Tibial nerve (tissue), 4 donors: ENCODE results near the gene C5AR2. TPM values are rescaled to one million over a fixed set of nuclear protein-coding genes. Genes with fewer than 3 reads are reported as not detected.
A peak's percentile ranks its signal among the peaks of the same experiment; 100 is the strongest.
"Not testable (repeated sequence)": the region's sequence is repeated elsewhere in the genome, so short reads cannot be mapped to it uniquely, and the experiment has no call there.

Experiments
- DNase-seq, 2 donors: peaks; one replicate each; pipeline ENCODE4 v3.0.0-alpha.2; 2019; ENCODE audit warnings: low spot score in 2 of 2
- H3K27ac ChIP-seq, 4 donors: fragments of 200-600 bp; sonication (generic) in 3 of 4; one replicate each; pipeline ENCODE4 v1.5.1; 2017 to 2019; ENCODE audit warnings: mild to moderate bottlenecking in 1 of 4
- H3K27me3 ChIP-seq, 2 donors: fragments of 200-600 bp; sonication (generic) in 1 of 2; one replicate each; pipeline versions ENCODE4 v1.5.1 to v1.6.0; 2017 to 2019
- H3K36me3 ChIP-seq, 3 donors: fragments of 200-600 bp; sonication (generic); one replicate each; pipeline ENCODE4 v1.5.1; 2018 to 2019
- H3K4me1 ChIP-seq, 4 donors: fragments of 200-600 bp; sonication (generic) in 3 of 4; one replicate each; pipeline ENCODE4 v1.5.1; 2017 to 2019
- H3K4me3 ChIP-seq, 4 donors: fragments of 200-600 bp; sonication (generic) in 3 of 4; one replicate each; pipeline ENCODE4 v1.5.1; 2017 to 2019; ENCODE audit warnings: mild to moderate bottlenecking in 1 of 4, moderate library complexity in 1 of 4
- H3K9me3 ChIP-seq, 4 donors: fragments of 200-600 bp; sonication (generic) in 3 of 4; one replicate each; pipeline ENCODE4 v1.5.1; 2017 to 2019
- CTCF ChIP-seq, 5 experiments: fragments of 200-600 bp in 3 of 5; fragments of 450-650 bp in 2 of 5; sonication (generic) in 3 of 5; IDR thresholded peaks; one replicate each; pipeline ENCODE4 v1.5.1; 2016 to 2019; ENCODE audit warnings: antibody characterized with exemption in 5 of 5, mild to moderate bottlenecking in 3 of 5, moderate library complexity in 2 of 5
- EP300 ChIP-seq, 2 donors: sonication (generic); formaldehyde crosslinking; IDR thresholded peaks; one replicate each; pipeline ENCODE4 v1.6.1; 2017; ENCODE audit warnings: antibody characterized with exemption in 2 of 2, mild to moderate bottlenecking in 1 of 2
- POLR2A ChIP-seq, 2 donors: fragments of 450-650 bp; IDR thresholded peaks; one replicate each; pipeline ENCODE4 v1.6.1; 2017; ENCODE audit warnings: antibody characterized with exemption in 2 of 2, mild to moderate bottlenecking in 2 of 2, moderate library complexity in 2 of 2
- WGBS, 2 donors: methylation state at CpG; one replicate each; pipeline ENCODE4 v1.1.5; 2018; 5-methylcytosine and 5-hydroxymethylcytosine counted together
- total RNA-seq, 4 donors: library from RNA; depleted of rRNA; stranded (reverse); fragments of >200 nt; gene quantifications; one replicate each; pipeline ENCODE4 v1.1.0, GENCODE V29; 2016

C5AR2 gene
- total RNA-seq, 4 donors from 2014 or later = 1.5 to 11.0 (median 4.7) TPM

DNA sequence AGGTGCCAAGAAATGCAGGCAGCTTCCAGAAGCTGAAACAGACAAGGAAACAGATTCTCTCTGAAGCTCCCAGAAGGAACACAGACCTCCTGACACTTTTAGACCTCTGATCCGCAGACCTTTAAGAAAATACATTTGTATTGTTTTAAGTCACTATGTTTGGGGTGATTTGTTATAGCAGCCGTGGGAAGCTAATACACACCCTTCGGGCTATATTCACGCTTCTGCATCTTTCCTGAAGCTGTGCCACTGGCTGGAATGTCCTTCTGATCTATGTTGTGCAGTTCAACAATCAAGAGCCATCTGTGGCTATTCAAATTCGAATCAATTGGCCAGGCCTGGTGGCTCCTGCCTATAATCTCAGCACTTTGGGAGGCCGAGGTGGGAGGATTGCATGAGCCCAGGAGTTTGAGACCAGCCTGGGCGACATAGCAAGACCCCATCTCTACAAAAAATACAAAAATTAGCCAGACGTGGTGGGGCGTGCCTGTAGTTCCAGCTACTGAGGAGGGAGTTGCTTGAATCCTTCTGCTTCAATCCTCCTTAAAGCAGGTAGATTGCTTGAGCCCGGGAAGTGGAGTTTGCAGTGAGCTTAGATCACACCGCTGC is 11.3 kb downstream of the C5AR2 start:
- WGBS, 2 donors = 80 to 82% methylated on average over 11 of the region's 11 CpGs
- DNase-seq = no peak
- H3K36me3 ChIP-seq = no peaks in the 10 kb centered on the region
- H3K9me3 ChIP-seq = no peaks in the 10 kb centered on the region
- H3K27ac ChIP-seq = no peak overlapping the region
- TF ChIP-seq POLR2A (IDR thresholded peaks at IDR 0.05) = no peak
- TF ChIP-seq EP300 (IDR thresholded peaks at IDR 0.05) = no peak
- no peak for TF ChIP-seq CTCF (IDR thresholded peaks at IDR 0.05)
- H3K4me1 ChIP-seq = peaks cover 0 to 3% (median 0%) of the 10 kb centered on the region in 4 donors
- no peaks in the 10 kb centered on the region for H3K27me3 ChIP-seq
- no peak overlapping the region for H3K4me3 ChIP-seq

GRCh38 chr19:47344425-47344824 is 12.4 kb downstream of the C5AR2 start:
- H3K27me3 ChIP-seq = no peaks in the 10 kb centered on the region
- H3K27ac ChIP-seq = no peak overlapping the region
- H3K9me3 ChIP-seq = no peaks in the 10 kb centered on the region
- no peak for TF ChIP-seq POLR2A (IDR thresholded peaks at IDR 0.05)
- no peak for TF ChIP-seq CTCF (IDR thresholded peaks at IDR 0.05)
- H3K4me3 ChIP-seq = no peak overlapping the region
- peaks cover 0 to 9% (median 0%) of the 10 kb centered on the region in 4 donors for H3K4me1 ChIP-seq
- no peaks in the 10 kb centered on the region for H3K36me3 ChIP-seq
- no peak for DNase-seq
- 69 to 90% methylated on average over 1 of the region's 1 CpG for WGBS, 2 donors

DNA sequence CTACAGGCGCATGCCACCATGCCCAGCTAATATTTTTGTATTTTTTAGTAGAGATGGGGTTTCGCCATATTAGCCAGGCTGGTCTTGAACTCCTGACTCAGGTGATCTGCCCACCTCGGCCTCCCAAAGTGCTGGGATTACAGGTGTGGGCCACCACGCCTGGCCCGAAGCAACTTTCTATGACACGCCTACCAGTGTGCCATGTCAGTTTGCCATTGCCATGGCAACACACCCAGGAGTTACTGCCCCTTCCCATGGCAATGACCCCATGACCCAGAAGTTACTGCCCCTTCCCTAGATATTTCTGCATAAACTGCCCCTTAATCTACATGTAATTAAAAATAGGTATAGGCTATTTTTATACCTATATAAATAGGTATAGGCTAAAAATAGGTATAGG is 14.0 kb downstream of the C5AR2 start:
- not testable (repeated sequence) for H3K36me3 ChIP-seq, H3K9me3 ChIP-seq, H3K27ac ChIP-seq, H3K27me3 ChIP-seq, DNase-seq, H3K4me3 ChIP-seq
- peaks cover 0 to 25% (median 7%) of the 10 kb centered on the region in 4 donors for H3K4me1 ChIP-seq
- 86 to 92% methylated on average over 6 of the region's 6 CpGs for WGBS, 2 donors

GRCh38 chr19:47348819-47349795 is 17.1 kb downstream of the C5AR2 start, which contains the start of gene DHX34:
DHX34 (plus strand) TSS chr19:47349315; CDS start chr19:47353031, 3,716 bp downstream.
- Histone ChIP-seq H3K27ac (peak within 1 kb of the TSS in 3 of 4 donors; percentile 68 to 88 (median 79)), H3K4me3 (peak within 1 kb of the TSS; percentile 60 to 95 (median 80)), H3K27me3 (no peaks in the 10 kb centered on the region), H3K4me1 (peaks cover 0 to 34% (median 7%) of the 10 kb centered on the region in 4 donors), H3K9me3 (no peaks in the 10 kb centered on the region), H3K36me3 (peaks cover 0 to 23% (median 3%) of the 10 kb centered on the region in 3 donors)
- peak; percentile 81 to 95 for TF ChIP-seq EP300 (IDR thresholded peaks at IDR 0.05)
- TF ChIP-seq POLR2A (IDR thresholded peaks at IDR 0.05) = peak; percentile 46 to 67
- TF ChIP-seq CTCF (IDR thresholded peaks at IDR 0.05) = peak; percentile 98 to 100 (median 99)
- 4 to 5% methylated on average over 40 to 63 of the region's 63 CpGs for WGBS, 2 donors
- DNase-seq = peak; percentile 97 to 98

DNA sequence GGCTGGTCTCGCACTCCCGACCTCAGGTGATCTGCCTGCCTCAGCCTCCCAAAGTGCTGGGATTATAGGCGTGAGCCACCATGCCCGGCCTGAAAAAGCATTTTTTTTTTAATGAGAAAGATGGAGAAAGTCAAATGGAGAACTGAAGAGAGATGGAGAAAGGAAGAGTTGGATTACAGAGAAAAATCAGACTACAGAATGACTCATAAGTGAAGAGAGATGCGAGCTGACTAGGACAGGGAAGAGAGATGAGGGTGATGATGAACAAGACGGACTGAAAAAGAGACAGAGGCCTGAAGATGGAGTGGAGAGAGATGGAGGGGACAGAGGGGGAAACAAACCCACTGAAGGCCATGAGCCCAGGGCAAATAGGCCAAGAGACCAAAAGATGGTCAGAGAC is 18.7 kb downstream of the C5AR2 start:
- WGBS, 2 donors = 91 to 93% methylated on average over 6 of the region's 6 CpGs

More for the DNA sequence above, 18.7 kb downstream of the C5AR2 start:
- peaks cover 3 to 38% (median 9%) of the 10 kb centered on the region in 3 donors for H3K36me3 ChIP-seq
- H3K9me3 ChIP-seq = no peaks in the 10 kb centered on the region
- DNase-seq = no peak
- H3K4me1 ChIP-seq = peaks cover 0 to 34% (median 7%) of the 10 kb centered on the region in 4 donors
- no peak overlapping the region for H3K27ac ChIP-seq
- TF ChIP-seq CTCF (IDR thresholded peaks at IDR 0.05) (no peak), EP300 (IDR thresholded peaks at IDR 0.05) (no peak), POLR2A (IDR thresholded peaks at IDR 0.05) (no peak)
- H3K27me3 ChIP-seq = no peaks in the 10 kb centered on the region
- H3K4me3 ChIP-seq = no peak overlapping the region
